ENCODE results near the gene PHRF1. TPM values are rescaled to one million over a fixed set of nuclear protein-coding genes. Genes with fewer than 3 reads are reported as not detected.

PHRF1 gene
- total RNA-seq, 2 donors from 2014 or later, result 31.3 to 39.6 TPM

DNA sequence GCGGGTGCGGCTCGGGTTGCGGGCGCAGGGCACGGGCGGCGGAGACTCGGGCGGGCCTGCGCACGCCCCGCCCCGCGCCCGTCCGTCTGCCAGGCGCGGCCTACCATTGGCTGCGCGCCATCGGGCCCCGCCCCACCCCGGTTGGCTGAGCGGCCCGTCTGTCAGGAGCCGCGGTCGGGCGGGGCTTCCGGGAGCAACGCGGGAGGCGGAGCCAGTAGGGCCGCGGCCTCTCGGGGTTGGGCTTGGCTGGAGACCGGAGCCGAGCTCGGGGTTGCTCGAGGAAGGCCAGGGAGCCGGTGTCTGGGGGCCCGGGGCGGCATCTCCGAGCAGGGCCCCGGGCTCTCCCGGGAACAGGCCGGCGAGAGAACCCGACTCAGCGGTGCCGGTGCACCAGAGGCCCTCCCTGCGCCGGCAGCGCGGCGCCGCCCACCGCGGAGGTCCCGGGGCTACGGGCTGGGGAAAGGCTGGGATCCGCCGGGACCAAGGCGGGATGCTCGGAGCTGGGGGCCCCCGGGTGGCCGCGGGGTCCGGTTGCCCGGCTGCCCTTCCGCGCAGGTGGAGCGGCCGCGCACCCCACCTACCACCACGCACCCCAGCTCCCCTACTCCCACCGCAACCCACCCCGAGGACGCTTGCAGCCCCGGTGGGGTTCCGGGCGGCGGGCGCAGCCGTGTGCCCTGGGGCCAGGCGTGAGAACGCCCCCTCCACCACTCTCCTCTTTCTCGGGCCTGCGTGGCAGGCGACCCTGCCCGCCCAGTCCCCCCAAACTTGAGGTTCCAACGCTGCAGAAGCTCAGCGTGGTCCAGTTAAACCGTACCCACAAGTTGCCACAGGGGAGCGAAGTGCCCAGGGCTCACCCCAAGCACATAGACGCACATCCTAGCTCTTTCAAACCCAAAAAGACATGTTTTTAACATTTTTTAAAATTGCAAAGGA is 40.5 kb upstream of the PHRF1 start, which contains the start of gene HRAS:
Gene HRAS, minus strand, starts transcription at position 58 of the 936 bp plus-strand sequence.
- H3K27me3 ChIP-seq (replicated peaks; ENCODE audit: insufficient read depth), result no peaks in the 10 kb centered on the region
- peak within 1 kb of the TSS; percentile 96 for H3K4me3 ChIP-seq
- H3K27ac ChIP-seq, result peak within 1 kb of the TSS; percentile 22 to 65
- H3K9me3 ChIP-seq, result no peaks in the 10 kb centered on the region
- H3K4me1 ChIP-seq (ENCODE audit: control insufficient read depth in 1 of 2, low read depth in 2 of 2), result peaks cover 16 to 35% of the 10 kb centered on the region in 2 donors
- TF ChIP-seq, protein P1, sequence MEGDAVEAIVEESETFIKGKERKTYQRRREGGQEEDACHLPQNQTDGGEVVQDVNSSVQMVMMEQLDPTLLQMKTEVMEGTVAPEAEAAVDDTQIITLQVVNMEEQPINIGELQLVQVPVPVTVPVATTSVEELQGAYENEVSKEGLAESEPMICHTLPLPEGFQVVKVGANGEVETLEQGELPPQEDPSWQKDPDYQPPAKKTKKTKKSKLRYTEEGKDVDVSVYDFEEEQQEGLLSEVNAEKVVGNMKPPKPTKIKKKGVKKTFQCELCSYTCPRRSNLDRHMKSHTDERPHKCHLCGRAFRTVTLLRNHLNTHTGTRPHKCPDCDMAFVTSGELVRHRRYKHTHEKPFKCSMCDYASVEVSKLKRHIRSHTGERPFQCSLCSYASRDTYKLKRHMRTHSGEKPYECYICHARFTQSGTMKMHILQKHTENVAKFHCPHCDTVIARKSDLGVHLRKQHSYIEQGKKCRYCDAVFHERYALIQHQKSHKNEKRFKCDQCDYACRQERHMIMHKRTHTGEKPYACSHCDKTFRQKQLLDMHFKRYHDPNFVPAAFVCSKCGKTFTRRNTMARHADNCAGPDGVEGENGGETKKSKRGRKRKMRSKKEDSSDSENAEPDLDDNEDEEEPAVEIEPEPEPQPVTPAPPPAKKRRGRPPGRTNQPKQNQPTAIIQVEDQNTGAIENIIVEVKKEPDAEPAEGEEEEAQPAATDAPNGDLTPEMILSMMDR (IDR thresholded peaks at IDR 0.05), result no peak
- DNase-seq (ENCODE audit: low spot score) (peak; percentile 54), ATAC-seq (ENCODE audit: insufficient number of reproducible peaks, low FRiP score, low read depth) (peak; percentile 58)
- H3K36me3 ChIP-seq, result peaks cover 12% of the 10 kb centered on the region

DNA sequence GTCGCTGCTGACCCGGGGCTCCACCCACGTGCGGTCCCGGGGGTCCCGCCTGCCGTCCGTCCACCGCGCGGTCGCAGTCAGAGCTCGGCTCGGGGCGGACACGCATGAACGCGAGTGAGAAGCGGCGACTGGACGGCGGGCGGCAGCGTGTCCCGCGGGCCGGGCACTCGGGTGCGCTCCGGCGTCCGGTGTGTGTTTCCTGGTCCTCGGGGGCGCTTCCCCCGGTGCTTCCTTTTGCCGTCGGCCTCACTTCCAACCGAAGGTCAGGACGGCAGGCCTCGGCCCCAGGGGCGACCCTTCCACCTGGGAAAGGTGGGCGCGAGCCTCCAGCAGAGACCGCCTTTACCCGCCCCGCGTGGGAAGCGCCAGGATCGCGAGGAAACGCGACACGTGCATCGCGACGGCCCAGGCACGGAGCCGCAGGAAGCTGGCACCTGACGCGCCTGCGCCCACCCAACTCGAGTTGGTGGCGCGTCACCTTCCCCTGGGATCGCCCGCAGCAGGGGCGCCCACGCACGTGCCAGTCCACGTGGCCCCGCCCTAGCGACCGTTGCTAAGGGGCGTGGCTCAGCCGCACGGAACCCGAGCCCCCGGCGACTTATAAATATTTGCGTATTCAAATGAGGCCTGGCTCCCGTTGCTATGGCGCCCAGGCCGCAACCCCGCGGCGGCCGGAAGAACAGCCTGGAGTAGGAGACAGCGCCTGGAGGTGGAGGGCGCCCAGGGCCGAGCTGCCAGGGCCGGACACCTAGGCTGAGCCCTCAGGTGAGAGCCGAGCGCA is 39.2 kb upstream of the PHRF1 start, which contains the start of gene LRRC56:
Gene LRRC56, plus strand, starts transcription at position 687 of the 781 bp plus-strand sequence. CDS start 3,158 bp downstream, outside the sequence.
- Histone ChIP-seq H3K4me1 (ENCODE audit: control insufficient read depth in 1 of 2, low read depth in 2 of 2) (peaks cover 16 to 35% of the 10 kb centered on the region in 2 donors), H3K4me3 (peak within 1 kb of the TSS; percentile 90), H3K27ac (peak within 1 kb of the TSS; percentile 11 to 22), H3K9me3 (no peaks in the 10 kb centered on the region), H3K36me3 (peaks cover 9% of the 10 kb centered on the region), H3K27me3 (replicated peaks; ENCODE audit: insufficient read depth) (no peaks in the 10 kb centered on the region)
- DNase-seq (ENCODE audit: low spot score) (peak; percentile 32), ATAC-seq (ENCODE audit: insufficient number of reproducible peaks, low FRiP score, low read depth) (no peak)
- TF ChIP-seq, protein P1 (IDR thresholded peaks at IDR 0.05), result no peak

DNA sequence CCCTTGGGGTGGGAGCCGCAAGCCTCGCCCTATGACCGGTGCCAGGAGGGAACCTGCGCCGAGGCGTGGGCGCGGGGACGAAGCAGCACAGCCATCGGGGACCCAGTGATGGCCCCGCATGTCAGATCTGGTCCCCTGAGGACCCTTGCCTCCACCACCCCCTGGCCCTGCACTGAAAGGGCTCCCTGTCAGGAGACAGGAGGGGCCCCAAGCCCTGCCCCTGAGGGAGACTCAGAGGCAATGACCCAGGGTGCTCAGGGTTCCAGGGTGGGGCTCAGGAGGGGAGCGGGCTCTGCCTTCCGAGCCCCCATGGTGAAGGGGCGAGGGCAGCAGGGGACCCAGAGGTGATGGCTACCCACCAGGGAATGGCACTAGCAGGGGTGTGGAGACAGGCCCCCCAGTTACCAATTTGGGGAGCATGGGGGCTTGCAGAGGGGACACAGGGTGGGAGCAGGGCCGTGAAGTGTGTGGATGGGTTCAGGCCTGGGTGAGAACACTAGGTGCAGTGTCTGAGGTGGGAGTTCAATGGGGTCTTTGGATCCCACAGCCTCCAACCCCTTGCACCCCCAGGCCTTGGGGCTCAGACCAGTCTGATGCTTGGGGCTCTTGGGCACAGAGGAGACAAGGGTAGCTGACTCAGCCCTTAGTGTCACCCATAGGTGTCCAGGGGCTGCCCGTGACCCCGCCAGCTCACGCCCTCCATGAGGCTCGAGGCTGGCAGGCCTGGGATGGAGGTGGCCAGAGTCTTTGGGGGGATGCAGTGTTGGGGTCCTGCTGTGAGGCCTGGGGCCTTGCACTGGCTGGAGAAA is 38.4 kb upstream of the PHRF1 start:
- DNase-seq (ENCODE audit: low spot score), result no peak
- Histone ChIP-seq H3K27me3 (replicated peaks; ENCODE audit: insufficient read depth) (no peaks in the 10 kb centered on the region), H3K27ac (no peak overlapping the region), H3K4me3 (peak overlapping the region; percentile 90), H3K9me3 (no peaks in the 10 kb centered on the region), H3K36me3 (peaks cover under 1% of the 10 kb centered on the region), H3K4me1 (ENCODE audit: control insufficient read depth in 1 of 2, low read depth in 2 of 2) (peaks cover 16 to 35% of the 10 kb centered on the region in 2 donors)
- no peak for ATAC-seq (ENCODE audit: insufficient number of reproducible peaks, low FRiP score, low read depth)
- TF ChIP-seq, protein P1 (IDR thresholded peaks at IDR 0.05), result no peak

DNA sequence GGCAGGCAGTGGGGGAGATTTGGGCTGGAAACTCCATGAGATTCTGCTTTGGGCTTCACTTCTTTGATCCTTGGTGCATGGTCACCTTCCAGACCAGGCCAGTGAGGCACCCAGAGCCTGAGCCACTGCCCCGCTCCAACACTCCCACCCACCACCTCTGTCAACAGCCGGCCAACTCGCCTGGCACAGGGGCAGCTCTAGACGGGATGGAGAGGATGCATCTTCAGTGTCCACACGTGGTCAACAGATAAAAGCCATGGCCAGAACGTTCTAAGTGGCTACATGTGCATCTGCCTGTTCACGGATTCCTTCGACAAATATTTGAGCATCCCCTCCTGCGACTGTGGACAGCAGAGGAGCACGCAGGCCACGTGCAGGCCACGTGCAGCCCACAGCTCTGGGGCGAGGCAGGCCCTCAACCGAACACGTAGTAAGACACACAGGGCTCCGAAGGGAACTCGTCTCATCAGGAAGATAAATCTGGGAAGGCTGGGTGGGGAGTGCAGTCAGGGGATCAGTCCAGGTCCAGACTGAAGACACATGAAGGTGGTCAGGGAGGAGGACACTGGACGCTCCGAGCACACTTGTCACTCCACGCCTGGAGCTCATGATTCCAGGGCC is 37.7 kb upstream of the PHRF1 start:
- no peak overlapping the region for H3K4me3 ChIP-seq
- TF ChIP-seq, protein P1 (IDR thresholded peaks at IDR 0.05), result no peak
- DNase-seq (ENCODE audit: low spot score), result no peak
- no peaks in the 10 kb centered on the region for H3K27me3 ChIP-seq (replicated peaks; ENCODE audit: insufficient read depth)
- no peak overlapping the region for H3K27ac ChIP-seq
- H3K4me1 ChIP-seq (ENCODE audit: control insufficient read depth in 1 of 2, low read depth in 2 of 2), result peaks cover 16 to 35% of the 10 kb centered on the region in 2 donors
- no peaks in the 10 kb centered on the region for H3K9me3 ChIP-seq
- ATAC-seq (ENCODE audit: insufficient number of reproducible peaks, low FRiP score, low read depth), result no peak
- H3K36me3 ChIP-seq, result no peaks in the 10 kb centered on the region
